NCI-H774 (cell line): ENCODE data around the gene SRSF9.
A peak's percentile ranks its signal among the peaks of the same experiment; 100 is the strongest.
"Not testable (repeated sequence)": the region's sequence is repeated elsewhere in the genome, so short reads cannot be mapped to it uniquely, and the experiment has no call there.

ENCODE experiments used
- DNase-seq: peaks from one replicate; lab custom pipeline; 2025; lab: John Stamatoyannopoulos, UW

The SRSF9 gene

DNA sequence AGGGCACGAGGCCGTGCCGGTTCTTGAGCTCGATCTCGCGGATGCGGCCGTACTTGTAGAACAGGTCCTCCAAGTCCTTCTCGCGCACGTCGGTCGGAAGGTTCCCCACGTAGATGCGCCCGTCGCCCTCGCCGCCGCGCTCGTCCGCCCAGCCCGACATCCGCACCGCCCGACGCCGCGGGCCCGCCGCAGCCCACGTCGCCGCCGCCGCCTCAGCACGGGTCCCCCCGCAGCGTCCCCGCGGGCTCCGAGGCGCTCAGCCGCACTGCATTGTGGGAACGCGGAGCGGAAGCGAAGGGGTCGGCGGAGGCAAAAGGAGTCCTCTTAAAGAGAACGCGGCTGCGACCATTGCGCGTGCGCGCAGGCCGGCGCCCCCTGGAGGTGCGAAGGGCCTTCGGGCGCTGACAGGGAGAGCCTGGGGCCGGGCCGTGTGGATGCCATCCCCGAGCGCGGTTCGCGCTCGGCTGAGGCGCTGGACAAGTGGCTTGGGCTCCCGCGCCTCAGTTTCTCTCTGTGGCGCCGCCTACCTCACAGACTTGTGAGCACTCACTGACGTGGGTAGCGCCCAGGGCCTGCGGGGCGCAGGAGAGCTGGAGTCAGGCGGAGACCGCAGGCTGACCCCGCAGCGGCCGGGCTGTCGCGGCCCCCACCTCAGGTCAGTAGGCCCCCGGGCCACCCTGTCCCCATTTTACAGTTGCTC, at the start of gene SRSF9:
Gene SRSF9 (minus strand): TSS at position 299 of the 700 bp plus-strand sequence. CDS start 139 bp downstream, at position 160.
- peak; percentile 97 for DNase-seq

- DNase-seq: not testable (repeated sequence)
Measured at GRCh38 chr12:120519324-120519723, 49.8 kb upstream of the SRSF9 start.

GRCh38 chr12:120515496-120515895, 45.9 kb upstream of the SRSF9 start:
- DNase-seq: no peak

DNA sequence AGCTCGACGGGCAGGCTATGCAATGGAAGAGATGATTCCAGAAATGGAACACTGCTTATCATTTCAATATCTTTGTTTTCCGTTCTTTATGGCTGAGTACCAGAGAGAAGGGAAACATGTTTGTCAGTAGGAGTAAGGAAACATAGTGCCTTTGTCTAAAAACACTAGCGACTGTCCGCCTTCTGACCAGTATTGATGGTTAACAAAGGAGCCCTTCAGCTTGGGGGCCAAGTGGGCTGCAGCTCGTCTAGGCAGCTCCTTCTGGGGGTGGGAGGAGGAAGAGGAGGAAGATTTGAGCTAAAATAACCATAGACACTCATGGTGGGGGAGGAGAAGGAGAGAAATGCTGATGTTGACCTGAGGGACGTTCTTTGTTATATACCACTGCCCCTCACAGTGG, 44.5 kb upstream of the SRSF9 start:
- DNase-seq: no peak

GRCh38 chr12:120508537-120508936, 39.0 kb upstream of the SRSF9 start:
- no peak for DNase-seq

- no peak for DNase-seq
Measured at GRCh38 chr12:120504587-120504986, 35.0 kb upstream of the SRSF9 start.

GRCh38 chr12:120500581-120500980, 31.0 kb upstream of the SRSF9 start:
- DNase-seq: no peak

- DNase-seq: no peak
Measured at GRCh38 chr12:120498870-120499515, 29.4 kb upstream of the SRSF9 start.

GRCh38 chr12:120497524-120498150, 28.1 kb upstream of the SRSF9 start:
- no peak for DNase-seq

DNA sequence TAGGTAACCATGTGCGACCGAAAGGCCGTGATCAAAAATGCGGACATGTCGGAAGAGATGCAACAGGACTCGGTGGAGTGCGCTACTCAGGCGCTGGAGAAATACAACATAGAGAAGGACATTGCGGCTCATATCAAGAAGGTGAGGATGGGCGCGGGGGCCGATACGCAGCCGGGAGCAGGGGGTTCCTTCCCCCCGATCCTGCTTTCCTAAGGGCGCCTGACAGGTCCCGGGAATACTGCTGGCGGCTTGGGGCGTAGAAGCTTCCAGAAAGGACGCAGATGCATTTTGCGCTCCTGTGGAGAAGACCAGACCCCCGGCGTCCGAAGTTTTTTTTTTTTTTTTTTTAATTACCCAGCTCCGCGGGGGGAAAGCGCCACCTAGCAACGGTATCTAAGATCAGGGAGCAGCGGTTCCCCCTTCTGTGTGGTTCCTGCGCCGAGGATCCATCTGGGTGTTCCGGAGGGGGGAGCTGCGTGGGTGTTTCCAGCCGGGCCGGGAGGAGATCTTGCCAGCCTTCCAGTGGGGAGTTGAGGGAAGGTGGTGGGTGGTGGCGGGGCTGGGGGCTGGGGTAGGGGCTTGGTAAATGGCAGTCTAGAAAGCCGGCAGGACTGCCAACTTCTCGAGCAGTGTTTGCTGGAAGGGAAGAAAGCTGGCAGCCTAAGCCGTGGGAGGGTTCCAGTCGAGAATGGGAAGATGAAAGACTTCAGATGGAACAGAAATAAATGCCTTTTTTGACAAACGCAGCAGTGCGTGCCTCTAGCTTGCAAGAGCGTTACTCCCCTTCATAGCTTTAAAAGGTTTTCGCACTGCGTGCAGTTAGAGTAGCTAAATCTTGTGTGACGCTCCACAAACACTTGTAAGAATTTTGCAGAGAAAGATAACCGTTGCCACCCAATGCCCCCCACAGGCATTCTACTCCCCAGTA, 27.1 kb upstream of the SRSF9 start:
- DNase-seq: peak; percentile 44

DNA sequence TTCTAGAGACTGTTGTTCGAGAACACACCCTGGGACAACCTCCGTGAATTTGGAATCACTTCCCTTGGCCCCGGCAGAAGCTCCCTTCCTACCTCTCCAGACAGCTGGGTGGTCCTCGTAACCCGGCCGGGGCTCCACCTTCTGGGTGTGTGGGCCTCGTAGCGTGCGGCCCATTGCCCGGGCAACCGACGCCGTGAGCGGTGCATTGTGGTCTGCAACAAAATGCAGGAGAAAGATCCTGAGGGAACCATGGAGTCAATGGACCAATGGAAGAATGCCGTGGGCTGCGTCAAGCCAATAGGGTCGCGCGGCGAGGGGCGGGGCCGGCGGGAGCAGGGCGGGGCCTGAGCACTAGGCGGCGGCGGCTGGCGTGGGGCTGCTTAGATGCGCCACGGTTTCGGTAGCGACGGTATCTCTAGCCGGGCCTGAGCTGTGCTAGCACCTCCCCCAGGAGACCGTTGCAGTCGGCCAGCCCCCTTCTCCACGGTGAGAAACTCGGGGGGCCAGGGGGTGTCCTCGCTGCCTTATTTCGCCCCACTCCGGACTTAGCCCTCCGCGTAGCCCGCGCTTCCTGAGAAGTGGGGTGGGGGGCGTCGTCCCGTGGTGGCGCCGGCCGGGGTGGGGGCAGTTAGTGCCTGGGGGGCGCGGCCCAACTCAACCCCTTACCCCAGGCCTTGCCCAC, 26.3 kb upstream of the SRSF9 start, which contains the start of gene DYNLL1:
Gene DYNLL1 (plus strand): TSS at position 383 of the 682 bp plus-strand sequence. CDS start 309 bp downstream, outside the sequence.
- peak; percentile 96 for DNase-seq

GRCh38 chr12:120495186-120495730, 25.7 kb upstream of the SRSF9 start:
- DNase-seq: no peak

DNA sequence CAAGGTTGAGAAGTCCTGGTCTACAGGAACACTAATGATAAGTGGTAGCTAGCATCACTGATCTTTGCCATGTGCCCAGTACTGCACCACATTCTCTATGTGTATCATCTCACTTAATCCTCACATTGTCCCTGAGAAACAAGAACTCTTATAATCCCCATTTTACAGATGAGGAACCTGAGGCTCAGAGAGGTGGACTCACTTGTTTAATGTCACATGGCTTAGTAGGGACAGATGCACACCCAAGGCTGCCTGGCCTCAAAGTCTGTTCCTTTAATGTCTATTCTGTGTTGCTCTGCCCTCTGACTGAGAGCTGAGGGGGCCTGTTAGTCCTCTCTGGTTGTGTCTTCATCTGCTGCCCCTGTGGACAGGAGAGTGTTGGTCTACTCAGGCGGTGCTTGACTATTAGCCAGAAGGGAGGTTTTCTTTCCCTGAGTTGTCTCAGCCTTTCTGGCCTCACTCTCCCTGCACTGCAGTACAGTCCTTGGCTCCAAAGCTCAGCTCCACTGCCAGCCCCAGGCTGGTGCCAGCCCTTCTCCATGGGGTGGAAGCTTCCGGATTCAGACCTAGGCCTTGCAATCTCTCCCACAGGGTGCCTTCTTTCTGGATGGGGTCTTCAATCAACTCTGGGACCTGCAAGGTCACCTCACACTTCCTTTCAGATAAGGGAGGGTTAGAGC, 21.4 kb upstream of the SRSF9 start:
- no peak for DNase-seq

- no peak for DNase-seq
Measured at GRCh38 chr12:120490325-120490724, 20.8 kb upstream of the SRSF9 start.

DNA sequence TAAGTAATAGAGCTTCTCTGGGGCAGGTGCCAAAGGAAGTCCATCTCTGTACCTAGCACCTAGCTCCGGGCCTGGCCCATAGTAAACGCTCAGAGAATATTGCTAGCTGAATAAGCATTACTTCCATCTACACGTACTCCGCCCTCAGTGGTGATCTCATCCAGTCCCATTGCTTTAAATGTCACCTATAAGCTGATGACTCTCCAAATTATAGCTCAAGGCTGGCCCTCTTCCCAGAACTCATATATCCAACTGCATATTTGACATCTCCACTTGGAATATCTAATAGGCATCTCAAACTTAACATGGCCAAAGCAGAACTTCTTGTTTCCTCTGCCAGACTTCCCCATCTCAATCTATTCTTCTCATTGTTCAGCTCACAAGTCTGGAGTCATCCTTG, 19.5 kb upstream of the SRSF9 start:
- no peak for DNase-seq

DNA sequence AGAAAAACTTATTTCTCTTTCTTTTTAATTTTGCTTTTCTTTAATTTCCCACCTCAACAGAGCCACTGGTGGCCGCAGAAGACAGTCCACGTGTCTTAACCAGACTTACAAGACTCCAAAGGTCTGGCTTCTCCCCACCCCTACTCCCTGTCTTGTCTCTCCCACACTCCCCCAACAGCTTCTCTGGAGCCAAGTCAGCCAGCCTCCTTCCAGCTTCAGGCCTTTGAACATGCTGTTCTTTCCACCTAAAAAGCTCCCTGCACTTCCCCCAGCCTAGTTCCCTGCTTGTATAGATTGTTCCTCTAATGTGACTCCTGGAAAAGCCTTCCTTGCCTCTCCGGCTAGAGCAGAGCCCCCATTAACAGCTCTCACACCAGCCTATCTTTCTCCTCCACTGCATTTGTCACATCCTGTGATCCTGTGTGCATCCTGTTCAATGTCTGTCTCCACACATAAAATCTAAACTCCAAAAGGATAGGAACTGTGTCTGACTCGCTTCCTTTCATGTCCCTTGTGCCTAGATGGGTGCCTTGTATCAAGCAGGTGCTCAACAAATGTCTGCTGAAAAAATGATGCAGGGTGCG, 18.6 kb upstream of the SRSF9 start:
- DNase-seq: no peak

DNA sequence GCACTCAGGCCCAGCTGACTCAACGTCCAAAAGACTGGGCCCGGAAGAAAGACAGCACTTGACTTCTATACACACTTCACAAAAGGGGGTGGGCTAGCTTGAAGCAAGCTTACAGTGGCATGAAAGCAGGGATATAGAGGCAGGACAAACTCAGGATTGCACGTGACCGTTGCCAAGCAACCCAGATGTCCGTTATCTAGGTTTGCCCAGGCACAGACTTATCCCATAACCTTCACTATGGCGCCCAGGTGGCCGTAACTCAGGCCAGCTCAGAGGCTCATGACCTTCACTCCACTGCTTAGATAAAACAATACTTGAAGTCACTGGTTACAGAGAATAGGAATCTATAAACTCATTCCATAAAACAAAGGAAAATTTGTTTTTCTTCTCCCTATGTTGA, 18.0 kb upstream of the SRSF9 start:
- DNase-seq: not testable (repeated sequence)

GRCh38 chr12:120485961-120486881, 16.7 kb upstream of the SRSF9 start:
- DNase-seq: no peak

DNA sequence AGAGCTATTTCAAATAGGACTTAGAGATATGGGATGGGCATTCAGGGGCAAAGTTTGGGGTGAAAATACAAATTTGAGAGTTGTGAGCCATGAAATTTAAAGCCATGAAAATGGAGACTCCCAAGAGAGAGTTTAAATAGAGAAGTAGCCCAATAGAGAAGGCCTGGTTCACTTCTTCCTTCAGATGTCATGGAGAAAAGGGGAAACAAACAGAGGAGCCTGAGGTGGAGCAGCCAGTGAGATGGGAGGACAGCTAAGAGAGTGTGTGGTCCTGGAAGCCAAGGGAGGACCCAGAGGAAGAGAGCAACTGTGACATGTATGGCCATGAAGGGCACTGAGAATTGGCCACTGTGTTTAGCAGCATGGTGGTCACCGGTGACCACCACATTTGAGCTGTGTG, 14.1 kb upstream of the SRSF9 start:
- DNase-seq: no peak
